Subcutaneous abdominal adipose tissue (tissue), 5 donors: ENCODE data around the gene MAPRE3.

Experiments used
- H3K27ac ChIP-seq: one replicate; pipeline ENCODE4 v1.7.0; 2013; ENCODE audit warnings: low read depth, mild to moderate bottlenecking, inconsistent platforms, low read length, moderate library complexity
- H3K27me3 ChIP-seq, 5 donors: one replicate each; pipeline ENCODE4 v1.7.0; 2013; ENCODE audit warnings: low read length in 5 of 5, inconsistent platforms in 1 of 5; ENCODE audit not compliant: control insufficient read depth in 5 of 5, insufficient read depth in 4 of 5
- H3K36me3 ChIP-seq, 5 donors: one replicate each; pipeline ENCODE4 v1.7.0; 2013; ENCODE audit warnings: low read length in 5 of 5; ENCODE audit not compliant: control insufficient read depth in 5 of 5, insufficient read depth in 5 of 5
- H3K4me1 ChIP-seq, 5 donors: one replicate each; pipeline ENCODE4 v1.7.0; 2013; ENCODE audit warnings: low read length in 5 of 5, mild to moderate bottlenecking in 3 of 5, moderate library complexity in 1 of 5; ENCODE audit not compliant: control insufficient read depth in 5 of 5, insufficient read depth in 5 of 5
- H3K4me3 ChIP-seq, 5 donors: one replicate each; pipeline ENCODE4 v1.7.0; 2013; ENCODE audit warnings: low read length in 5 of 5, low read depth in 1 of 5
- H3K9ac ChIP-seq, 5 donors: one replicate each; pipeline ENCODE4 v1.7.0; 2013; ENCODE audit warnings: low read length in 5 of 5, mild to moderate bottlenecking in 4 of 5, moderate library complexity in 3 of 5
- H3K9me3 ChIP-seq, 5 donors: one replicate each; pipeline ENCODE4 v1.7.0; 2013; ENCODE audit warnings: low read length in 5 of 5; ENCODE audit not compliant: control insufficient read depth in 5 of 5
- donor health status: healthy.
- donor health status: healthy.
- donor health status: healthy.
- donor health status: healthy.
- donor health status: healthy.

MAPRE3 gene

DNA sequence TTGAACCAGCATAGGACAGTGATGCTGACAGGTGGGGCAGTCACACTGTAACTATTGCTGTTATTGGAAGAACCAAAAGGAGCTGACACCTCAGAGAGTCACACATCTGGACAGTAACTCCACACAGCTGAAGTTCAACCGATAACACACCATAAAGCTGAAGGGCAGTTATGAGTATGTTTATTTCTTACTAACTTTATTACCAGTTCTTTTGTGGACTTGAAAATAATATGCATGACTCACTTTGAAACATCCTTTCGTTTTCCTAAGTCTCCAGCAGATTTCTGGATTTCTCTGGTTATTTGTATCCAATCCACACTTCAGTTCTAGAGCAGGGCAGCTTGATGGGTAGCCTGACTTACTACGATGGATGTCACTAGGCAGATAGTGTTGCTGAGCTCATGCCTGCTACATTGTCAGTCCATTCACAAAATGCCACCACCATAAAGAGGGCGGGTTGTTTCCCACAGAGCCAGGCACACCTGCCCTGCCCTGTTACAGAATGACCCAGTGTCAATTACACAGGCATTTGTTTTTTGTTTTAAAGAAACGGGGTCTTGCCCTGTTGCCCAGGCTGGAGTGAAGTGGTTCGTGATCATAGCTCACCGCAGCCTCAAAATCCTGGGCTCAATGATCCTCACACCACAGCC lies 72.7 kb downstream of the MAPRE3 start:
- peaks cover 0 to 37% (median 35%) of the 10 kb centered on the region in 5 donors for H3K36me3 ChIP-seq
- no peak overlapping the region for H3K4me3 ChIP-seq
- no peak overlapping the region for H3K27ac ChIP-seq

DNA sequence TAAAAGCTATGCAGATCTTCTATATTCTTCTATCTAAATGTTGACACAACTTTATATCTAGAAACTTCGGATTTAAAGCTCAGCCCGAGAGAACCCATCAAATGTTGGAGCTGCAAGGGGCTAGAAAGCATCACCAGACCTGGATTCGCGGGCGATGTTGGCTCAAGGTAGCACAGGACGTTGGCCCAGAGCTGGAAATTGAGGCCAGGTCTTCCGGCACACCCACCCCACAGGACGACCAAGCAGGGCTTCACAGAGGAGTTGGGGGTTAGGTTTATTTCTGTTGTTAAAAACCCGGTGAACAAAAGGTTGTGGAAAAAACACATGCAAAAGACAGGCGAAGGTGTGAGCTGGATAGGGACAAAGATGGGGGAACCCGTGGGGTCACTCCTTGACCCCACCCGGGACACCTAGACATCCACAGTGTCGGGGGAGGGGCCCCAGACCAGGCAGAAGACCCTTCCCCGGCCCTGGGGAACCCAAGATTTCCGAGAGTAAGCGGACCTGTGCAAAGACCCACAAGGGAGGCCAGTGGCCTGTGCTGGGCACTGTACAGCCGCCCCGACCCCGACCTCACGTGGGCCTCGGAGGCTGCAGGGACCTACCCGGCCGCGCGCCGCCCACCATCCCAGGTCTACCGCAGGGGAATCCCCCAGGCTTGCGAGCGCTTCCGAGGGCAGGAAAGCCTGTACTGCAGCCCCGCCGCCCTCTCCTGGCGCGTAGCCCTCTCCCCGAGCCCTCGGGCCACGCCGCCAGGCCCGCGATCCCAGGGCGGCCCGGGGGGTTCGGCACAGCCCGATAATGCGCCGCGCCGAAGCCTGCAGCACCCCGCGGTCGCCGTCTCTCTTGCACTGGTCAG lies 79.2 kb downstream of the MAPRE3 start:
- H3K27ac ChIP-seq = peak overlapping the region; percentile 31

More for the DNA sequence above, 72.7 kb downstream of the MAPRE3 start:
- H3K9ac ChIP-seq = no peak overlapping the region
- no peaks in the 10 kb centered on the region for H3K27me3 ChIP-seq
- H3K9me3 ChIP-seq = no peaks in the 10 kb centered on the region
- no peaks in the 10 kb centered on the region for H3K4me1 ChIP-seq

DNA sequence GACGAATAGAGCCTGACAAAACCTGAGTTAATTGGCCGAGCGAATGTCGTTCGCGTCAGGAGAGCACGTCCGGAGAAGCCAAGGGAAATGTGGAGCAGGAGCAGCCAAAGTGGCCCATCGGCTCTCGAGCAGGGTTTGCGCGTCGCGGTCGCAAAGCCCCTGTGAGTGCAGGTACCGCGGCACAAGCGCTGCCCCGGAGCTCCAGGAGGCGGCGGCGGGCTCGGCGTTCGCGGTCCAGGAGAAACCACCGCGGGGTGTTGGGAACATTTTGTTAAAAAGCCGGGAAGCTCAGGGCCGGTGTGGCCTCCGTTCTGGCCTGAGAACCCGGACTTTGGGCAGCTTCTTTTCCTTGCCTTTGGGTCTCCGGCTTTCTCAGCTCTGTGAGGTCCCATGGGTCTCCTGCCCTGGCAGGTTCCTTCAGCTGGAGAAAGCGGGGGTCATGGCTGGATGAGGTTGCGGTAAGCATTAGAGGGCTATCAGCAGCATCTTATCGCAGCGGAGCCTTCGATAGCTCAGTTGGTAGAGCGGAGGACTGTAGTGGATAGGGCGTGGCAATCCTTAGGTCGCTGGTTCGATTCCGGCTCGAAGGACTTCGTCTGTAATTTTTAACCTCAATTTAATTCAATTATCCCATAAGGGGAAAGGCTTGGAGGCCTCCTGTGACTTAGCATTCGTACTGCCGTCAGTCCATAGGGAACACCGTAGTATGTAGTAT lies 80.0 kb downstream of the MAPRE3 start:
- H3K27me3 ChIP-seq = no peaks in the 10 kb centered on the region

More for the DNA sequence above, 79.2 kb downstream of the MAPRE3 start:
- Histone ChIP-seq H3K4me1 (peaks cover 3 to 30% (median 21%) of the 10 kb centered on the region in 5 donors), H3K4me3 (peak overlapping the region; percentile 83 to 93 (median 88)), H3K27me3 (no peaks in the 10 kb centered on the region), H3K36me3 (peaks cover 3 to 14% (median 10%) of the 10 kb centered on the region in 5 donors), H3K9ac (peak overlapping the region in 4 of 5 donors; percentile 24 to 88 (median 74)), H3K9me3 (no peaks in the 10 kb centered on the region)

DNA sequence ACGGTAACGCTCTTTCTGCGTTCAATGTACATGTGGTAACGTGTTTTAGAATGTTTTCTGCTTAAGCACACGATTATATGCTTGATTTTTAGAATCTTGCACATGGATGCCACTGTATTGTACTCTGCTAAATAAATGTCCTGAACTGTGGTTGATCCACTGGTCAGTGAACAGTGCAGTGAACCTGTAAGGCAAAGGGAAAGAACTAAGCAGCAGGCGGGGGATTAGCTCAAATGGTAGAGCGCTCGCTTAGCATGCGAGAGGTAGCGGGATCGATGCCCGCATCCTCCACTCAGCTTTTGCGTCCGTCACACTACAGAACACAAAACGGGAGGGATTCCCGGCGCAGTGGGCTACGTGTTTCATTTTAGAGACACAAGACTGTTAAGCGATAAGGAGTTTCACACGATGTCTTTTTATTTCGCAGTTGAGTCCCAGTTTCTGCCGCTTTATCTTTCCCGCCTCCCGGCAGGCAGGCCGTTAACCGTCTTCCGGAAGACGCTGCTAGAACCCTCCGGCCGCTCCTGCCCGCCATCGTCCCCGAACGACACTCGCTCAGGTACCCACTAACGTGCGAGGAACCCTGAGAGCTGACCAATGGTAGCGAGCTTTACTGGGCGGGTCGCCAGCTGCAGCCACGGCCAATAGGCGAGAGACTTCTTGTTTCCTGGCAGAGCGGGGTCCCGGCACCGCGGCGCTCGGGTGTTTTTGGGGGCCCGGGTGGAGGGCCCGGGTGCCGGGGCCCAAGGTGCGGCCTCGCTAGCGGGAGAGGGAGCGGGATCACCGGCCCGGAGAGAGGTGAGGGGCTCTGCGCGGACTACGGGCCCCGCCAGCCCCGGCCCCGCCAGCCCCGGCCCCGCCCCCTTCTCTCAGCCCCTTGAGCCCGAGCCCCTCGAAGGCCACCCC lies 80.8 kb downstream of the MAPRE3 start, which contains the start of gene AGBL5:
TSS of gene AGBL5 (plus strand) at position 673 of the 906 bp plus-strand sequence. CDS start 1,291 bp downstream, outside the sequence.
- H3K36me3 ChIP-seq = peaks cover 9 to 29% (median 26%) of the 10 kb centered on the region in 5 donors
- no peaks in the 10 kb centered on the region for H3K9me3 ChIP-seq

More for the DNA sequence above, 80.0 kb downstream of the MAPRE3 start:
- Histone ChIP-seq H3K27ac (peak overlapping the region; percentile 31), H3K4me1 (peaks cover 3 to 30% (median 21%) of the 10 kb centered on the region in 5 donors), H3K36me3 (peaks cover 5 to 22% (median 18%) of the 10 kb centered on the region in 5 donors), H3K9me3 (no peaks in the 10 kb centered on the region), H3K9ac (peak overlapping the region; percentile 12 to 88 (median 71)), H3K4me3 (peak overlapping the region; percentile 83 to 93 (median 88))

DNA sequence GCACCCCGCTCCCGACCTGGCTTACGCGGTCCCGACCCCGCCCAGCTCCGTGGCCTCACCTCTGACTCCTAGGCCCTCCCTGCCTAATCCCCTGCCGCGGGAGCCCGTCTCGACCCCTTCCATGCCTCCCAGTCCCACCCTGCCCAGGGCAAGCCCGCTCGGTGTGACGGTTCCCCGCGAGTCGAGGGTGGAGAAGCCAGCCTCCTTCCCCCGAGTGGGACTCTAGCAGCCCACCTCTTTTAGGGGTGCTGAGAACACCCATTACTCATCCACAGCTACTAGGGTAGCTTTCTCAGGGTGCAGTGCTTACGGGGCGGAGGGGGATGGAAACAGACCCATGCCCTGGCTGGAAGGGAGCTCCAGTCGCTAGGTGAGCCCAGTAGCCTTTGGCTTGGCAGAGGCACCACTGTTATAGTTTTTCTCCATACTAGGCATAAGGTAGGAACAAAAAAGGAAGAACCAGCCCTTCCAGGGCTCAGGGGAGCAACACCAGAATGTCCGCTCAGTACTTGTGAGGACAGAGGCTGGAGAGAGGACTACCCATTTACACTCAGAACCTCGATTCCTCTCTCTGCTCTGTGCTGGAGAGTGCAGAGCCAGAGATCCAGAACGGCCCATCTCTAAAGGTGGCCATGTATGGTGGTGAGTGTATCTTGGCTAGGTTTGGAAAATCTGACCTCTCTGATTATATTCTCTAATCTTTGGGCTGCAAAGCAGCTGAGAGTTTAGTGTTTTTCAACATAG lies 81.6 kb downstream of the MAPRE3 start:
- peak overlapping the region; percentile 83 to 93 (median 87) for H3K4me3 ChIP-seq
- H3K4me1 ChIP-seq = peaks cover 3 to 30% (median 21%) of the 10 kb centered on the region in 5 donors
- H3K9ac ChIP-seq = peak overlapping the region; percentile 59 to 88 (median 73)
- H3K27ac ChIP-seq = peak overlapping the region; percentile 31
- no peaks in the 10 kb centered on the region for H3K9me3 ChIP-seq
- peaks cover 12 to 37% (median 33%) of the 10 kb centered on the region in 5 donors for H3K36me3 ChIP-seq
- H3K27me3 ChIP-seq = no peaks in the 10 kb centered on the region

More for the DNA sequence above, 80.8 kb downstream of the MAPRE3 start, which contains the start of gene AGBL5:
- peaks cover 3 to 30% (median 21%) of the 10 kb centered on the region in 5 donors for H3K4me1 ChIP-seq
- H3K9ac ChIP-seq = peak within 1 kb of the TSS; percentile 59 to 88 (median 78)
- H3K27me3 ChIP-seq = no peaks in the 10 kb centered on the region
- H3K4me3 ChIP-seq = peak within 1 kb of the TSS; percentile 83 to 93 (median 88)
- H3K27ac ChIP-seq = peak within 1 kb of the TSS; percentile 31

DNA sequence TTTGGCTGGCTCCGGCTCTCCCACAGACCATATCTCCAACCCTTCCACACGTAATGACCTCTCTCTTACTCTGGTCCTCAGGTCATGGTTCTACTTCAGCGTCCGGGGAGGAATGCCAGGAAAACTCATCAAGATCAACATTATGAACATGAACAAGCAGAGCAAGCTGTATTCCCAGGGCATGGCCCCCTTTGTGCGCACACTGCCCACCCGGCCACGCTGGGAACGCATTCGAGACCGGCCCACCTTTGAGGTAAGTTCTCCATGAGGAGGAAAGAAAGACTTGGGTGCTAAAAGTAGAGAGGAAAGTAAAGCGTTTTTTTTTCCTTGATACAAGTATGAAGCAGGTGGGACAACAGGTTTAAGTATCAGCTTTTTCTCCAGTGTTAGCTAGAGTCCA lies 82.9 kb downstream of the MAPRE3 start:
- Histone ChIP-seq H3K4me3 (no peak overlapping the region), H3K9me3 (no peaks in the 10 kb centered on the region), H3K4me1 (peaks cover 3 to 30% (median 21%) of the 10 kb centered on the region in 5 donors), H3K36me3 (peaks cover 12 to 44% (median 40%) of the 10 kb centered on the region in 5 donors), H3K9ac (no peak overlapping the region), H3K27ac (no peak overlapping the region), H3K27me3 (no peaks in the 10 kb centered on the region)

DNA sequence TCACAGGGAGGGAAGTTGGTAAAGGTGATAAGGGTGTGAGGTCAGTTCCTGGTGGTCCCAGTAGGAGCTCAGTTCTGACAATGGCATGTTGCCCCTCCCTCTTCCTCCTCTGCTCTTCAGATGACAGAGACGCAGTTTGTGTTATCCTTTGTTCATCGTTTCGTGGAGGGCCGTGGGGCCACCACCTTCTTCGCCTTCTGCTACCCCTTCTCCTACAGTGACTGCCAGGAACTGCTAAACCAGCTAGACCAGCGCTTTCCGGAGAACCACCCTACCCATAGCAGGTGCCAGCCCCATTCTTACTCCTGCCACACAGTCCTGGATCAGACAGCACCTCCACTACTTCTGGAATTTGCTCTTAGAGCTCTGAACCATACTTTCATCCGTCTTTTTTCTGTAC lies 83.3 kb downstream of the MAPRE3 start:
- Histone ChIP-seq H3K36me3 (peaks cover 12 to 47% (median 41%) of the 10 kb centered on the region in 5 donors), H3K9me3 (no peaks in the 10 kb centered on the region), H3K27ac (no peak overlapping the region), H3K27me3 (no peaks in the 10 kb centered on the region), H3K4me1 (peaks cover 3 to 30% (median 21%) of the 10 kb centered on the region in 5 donors), H3K4me3 (no peak overlapping the region), H3K9ac (no peak overlapping the region)

DNA sequence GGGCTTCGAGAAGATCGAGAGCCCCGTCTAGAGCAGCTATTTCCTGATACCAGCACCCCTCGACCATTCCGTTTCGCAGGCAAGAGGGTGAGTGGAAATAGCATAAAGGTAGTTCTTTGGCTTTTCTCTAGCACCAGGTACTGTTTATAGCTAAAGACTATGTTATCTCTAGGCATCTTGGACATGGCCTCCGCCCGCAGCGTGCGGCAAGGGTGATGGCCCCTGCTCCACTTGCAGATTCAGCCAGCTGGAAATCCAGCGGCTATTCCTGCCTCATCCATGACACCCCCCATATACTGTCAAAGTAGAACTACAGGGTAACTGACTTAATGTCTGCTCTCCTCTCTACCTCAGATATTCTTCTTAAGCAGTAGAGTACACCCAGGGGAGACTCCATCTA lies 84.3 kb downstream of the MAPRE3 start:
- no peak overlapping the region for H3K27ac ChIP-seq
- H3K4me3 ChIP-seq = no peak overlapping the region
- no peaks in the 10 kb centered on the region for H3K27me3 ChIP-seq
- H3K9ac ChIP-seq = no peak overlapping the region
- no peaks in the 10 kb centered on the region for H3K9me3 ChIP-seq
- peaks cover 6 to 33% (median 25%) of the 10 kb centered on the region in 5 donors for H3K4me1 ChIP-seq
- peaks cover 12 to 49% (median 47%) of the 10 kb centered on the region in 5 donors for H3K36me3 ChIP-seq
